ENCODE data around the gene DOCK7.

The DOCK7 gene

DNA sequence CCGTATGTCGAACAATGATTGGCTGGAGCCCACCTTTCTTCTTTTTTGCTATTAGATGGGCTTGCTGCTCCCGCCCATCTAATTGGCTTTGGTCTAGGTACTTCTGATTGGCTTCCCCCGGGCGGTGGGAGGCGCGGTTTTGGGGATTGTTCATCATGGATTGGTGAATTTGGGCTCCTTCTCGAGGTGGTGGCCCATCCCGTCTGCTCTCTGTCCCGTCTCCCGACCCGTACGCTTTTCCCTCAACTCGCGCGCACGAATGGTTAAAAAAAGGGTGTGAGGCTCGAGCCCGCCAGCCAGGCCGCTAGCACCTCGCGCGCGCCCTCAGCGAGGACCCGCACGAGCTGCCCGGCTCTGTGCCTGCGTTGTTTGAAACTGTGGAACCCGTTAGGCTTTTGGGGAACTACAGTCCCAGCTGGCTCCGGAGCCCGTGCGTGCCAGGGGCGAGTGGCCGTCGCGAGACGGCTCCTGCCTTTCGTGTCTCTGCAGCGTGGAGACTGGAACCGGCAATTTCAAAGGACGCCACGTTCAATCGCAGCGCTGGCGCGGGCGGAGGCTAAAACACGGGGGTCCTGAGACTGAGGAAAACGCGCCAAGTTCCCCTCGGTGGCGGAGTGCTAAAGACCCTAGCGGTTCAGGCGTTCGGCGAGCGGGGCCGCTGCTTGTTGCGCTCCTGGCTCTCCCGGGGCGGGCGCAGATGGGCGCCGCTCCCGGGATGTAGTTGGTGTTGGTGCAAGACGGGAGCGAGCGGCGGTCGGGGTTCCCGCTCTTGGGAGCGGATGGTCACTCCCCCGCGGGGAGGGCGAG lies 251.5 kb downstream of the DOCK7 start, which contains the start of gene USP1:
Gene USP1, plus strand, starts transcription at position 584 of the 807 bp plus-strand sequence. CDS start 2,819 bp downstream, outside the sequence.
- DNase-seq: peak; percentile 91 to 97

DNA sequence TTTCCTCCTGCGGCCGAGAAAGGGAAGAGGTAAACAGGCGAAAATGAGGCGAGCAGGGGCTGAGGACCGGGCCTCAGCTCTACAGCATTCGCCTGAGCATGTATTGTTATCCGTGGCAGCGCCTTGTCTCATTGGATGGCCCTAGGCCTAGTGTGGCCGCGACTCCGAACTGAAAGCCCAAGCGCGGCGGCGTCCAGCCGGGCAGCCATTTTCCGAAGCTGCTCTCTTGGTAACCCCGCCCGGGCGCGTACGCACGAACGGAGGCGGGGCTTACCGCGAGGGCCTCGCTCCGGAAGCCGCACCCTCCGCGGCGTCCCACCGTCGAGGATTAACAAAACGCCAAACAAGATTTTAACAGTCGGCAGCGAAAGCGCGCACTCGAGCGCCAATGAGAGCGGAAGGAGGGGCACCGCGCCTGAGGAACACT lies 252.1 kb downstream of the DOCK7 start:
- peak; percentile 93 to 97 for DNase-seq

DNA sequence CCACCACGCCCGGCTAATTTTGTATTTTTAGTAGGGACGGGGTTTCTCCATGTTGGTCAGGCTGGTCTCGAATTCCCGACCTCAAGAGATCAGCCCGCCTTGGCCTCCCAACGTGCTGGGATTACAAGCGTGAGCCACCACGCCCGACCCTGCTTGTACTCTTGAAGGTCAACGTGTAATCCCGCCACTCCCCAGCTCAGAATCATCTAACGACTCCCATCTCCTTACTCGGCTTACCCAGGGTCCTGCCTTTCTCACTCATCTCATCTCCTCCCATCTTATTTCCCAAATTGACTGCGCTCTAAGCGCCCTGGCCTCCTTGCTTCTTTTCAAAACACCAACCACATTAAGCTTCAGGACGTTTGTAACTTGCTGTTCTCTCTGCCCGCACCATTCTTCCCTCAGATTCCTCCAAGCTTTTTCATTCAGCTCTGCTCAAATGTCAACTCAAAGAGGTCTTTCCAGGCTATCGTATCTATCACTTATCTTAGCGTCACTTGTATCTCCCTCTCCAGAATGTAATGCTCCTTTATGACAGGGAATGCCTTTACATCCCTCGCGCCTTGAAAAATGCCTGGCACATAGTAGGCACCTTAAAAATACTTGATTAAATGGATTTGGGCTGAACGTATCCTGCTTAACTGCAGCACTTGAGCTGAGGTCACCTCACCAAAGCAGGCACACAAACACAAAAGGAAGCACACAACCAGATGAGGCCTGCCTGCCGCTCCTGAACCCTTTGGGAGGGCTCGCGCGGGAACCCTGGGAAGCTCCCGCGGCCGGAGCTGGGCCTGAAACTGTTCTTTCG lies 252.8 kb downstream of the DOCK7 start:
- no peak for DNase-seq

GRCh38 chr1:62434618-62435001 lies 253.6 kb downstream of the DOCK7 start:
- no peak for DNase-seq

DNA sequence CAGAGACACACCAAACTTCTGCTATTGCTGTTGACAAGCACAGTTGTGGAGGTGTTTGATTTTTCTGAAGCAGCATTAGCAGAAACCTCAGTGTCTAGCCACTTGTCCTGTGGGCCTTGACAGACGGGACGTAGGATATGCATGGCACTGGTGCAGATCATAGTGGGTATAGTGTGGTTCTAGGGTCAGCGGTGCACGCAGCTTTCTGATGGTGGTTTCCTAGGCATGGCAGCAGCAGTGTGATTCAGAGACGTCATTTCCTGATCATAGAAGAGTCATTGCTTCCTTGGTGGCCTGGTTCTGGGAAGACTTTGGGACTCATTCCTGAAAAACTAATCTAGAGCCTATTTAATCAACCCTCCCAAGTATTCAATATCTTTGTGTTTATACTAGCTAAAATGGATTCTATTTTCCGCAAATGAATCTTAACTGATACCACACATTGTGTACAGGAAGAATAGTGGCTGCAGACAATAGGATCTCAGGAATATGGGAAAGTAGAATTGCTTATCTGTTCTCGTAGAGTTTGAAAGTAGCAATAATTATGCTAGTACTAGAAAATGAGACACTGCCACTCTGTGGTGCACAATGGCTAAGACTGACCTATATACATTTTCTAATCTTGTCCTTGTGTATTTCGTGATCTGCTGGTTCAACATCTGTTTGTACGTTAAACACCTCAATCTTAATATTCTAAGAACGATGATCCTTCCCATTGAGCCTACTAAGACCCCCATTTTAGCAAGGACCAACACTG lies 254.1 kb downstream of the DOCK7 start:
- DNase-seq: no peak

DNA sequence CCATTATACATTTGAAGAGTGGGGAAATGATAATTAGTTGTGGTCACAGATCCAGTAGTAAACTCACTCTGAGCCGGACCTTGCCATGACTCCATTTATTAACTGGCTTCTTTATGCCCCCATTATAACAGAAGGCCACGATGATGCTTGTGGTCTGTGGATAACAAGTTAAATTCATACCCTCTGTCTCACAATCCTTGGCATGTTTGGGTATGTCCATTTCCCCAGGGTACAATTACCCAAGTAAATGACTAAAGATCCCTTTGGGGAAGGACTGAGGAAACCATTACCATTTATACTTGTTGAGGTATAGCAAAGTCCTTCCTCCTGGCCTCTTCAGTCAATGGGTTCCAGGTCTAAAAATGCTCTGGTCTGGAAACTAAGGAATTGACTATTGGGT lies 258.6 kb downstream of the DOCK7 start:
- DNase-seq: no peak

DNA sequence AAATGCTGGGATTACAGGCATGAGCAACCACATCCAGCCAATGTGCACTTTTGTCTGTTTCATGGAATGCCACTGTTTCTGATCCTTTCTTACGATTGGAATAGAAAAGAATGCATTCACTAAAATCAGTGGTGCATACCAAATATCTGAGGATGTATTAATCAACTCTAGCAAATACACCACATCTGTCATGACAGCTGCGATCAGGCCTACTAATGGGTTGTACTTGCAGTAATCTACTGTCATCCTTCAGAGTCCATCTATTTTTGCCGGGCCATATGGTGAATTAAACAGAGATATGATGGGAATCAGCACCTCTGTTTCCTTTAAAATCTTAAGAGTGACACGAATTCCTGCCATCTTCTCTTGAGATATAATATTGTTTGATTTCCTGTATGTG lies 259.8 kb downstream of the DOCK7 start:
- DNase-seq: no peak

DNA sequence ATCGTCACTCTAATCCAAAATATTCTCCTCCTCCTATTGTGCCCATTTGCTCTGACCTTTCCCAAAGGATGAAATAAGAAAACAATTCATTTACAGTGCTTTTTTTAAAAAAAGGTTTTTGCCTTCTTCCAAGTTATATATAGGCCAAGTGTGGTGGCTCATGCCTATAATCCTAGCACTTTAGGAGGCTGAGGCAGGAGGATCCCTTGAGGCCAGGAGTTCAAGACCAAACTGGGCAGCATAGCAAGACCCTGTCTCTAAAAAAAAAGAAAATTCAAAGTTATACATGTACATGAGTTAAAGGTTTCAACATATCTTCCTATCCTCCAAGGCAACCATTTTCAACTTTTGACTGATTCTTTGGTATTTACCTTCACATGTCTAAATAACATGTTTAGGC lies 261.4 kb downstream of the DOCK7 start:
- no peak for DNase-seq

DNA sequence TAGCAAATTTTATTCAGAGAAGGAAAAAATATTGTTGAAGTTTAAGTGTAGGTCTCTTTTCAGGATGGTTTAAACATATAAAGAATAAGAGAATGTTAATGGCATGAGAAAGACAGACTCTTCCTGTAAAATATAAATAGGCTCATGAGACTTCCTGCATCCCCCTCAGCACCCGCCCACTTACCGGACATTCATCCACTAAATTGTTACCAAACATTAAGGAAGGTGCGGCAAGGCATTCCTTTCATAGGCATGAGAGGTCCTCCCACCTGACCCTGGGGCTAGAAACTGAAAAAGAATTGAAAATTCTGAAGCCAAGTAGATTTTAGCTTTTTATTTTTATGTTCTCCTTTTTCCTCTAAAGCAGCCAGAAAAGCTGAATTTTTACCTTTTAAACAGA lies 261.9 kb downstream of the DOCK7 start:
- DNase-seq: no peak

DNA sequence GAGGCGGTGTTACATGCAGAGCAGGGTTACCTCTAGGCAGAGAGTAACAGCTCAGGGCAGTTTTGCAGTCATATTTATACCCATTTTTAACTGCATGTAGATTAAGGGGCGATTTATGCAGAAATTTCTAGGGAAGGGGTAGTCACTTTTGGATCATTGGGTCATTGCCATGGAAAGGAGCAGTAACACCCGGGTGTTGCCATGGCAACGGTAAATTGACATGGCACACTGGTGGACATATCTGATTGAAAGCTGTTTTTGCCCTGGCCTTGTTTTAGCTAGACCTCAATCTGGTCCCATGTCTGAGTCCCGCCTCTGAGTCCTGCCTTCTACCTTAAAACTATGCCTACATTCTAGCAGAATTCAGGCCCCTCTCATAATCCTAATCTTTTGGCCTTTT lies 263.1 kb downstream of the DOCK7 start:
- DNase-seq: no peak

DNA sequence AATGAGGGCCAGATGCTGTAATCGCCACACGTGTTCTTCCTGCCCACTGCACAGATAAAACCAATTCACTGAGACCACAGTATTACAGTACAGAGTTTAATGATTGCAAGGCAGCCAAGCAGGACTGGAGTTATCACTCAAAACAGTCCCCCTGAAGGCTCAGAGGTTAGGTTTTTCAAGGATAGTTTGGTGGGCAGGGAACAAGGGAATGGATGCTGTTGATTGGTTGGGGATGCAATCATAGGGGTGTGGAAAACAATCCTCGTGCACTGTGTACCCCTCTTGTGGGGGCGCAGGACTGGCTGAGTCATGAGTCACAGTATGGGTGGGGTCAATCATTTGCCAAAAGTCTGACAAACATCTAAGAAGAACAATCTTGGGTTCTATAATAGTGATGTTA lies 263.8 kb downstream of the DOCK7 start:
- no peak for DNase-seq

GRCh38 chr1:62423580-62424242 lies 264.5 kb downstream of the DOCK7 start:
- no peak for DNase-seq

- no peak for DNase-seq
These were observed 268.0 kb downstream of the DOCK7 start for GRCh38 chr1:62420214-62420613.

- DNase-seq: no peak
These were observed 270.7 kb downstream of the DOCK7 start for GRCh38 chr1:62417351-62417999.

GRCh38 chr1:62415687-62416086 lies 272.5 kb downstream of the DOCK7 start:
- DNase-seq: no peak

DNA sequence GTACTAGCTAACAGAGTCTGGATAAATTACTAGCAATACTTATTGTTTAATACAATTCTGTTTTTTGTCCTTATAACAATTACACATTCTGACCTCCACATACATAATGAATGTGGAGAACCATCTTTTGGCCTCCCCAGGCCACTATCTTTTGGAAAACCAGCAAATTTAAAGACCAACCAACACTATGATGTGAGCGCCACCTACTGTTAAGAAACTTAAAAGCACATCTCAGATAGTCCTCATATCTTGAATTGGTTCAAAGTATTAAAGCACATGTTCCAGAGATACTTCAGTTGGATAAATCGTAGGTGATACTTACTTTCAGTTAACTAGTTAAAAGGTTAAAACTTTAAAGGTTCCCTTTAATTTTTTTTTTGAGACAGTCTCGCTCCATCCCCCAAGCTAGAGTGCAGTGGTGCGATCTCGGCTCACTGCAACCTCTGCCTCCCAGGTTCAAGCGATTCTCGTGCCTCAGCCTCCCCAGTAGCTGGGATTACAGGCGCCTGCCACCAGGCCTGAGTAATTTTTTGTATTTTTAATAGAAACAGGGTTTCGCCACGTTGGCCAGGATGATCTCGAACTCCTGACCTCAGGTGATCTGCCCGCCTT lies 280.7 kb downstream of the DOCK7 start:
- DNase-seq: no peak

- DNase-seq: no peak
These were observed 281.6 kb downstream of the DOCK7 start for GRCh38 chr1:62406576-62406975.

GRCh38 chr1:62405247-62405646 lies 282.9 kb downstream of the DOCK7 start:
- DNase-seq: no peak
